Ascending aorta (tissue), 2 donors: ENCODE data around the gene TTLL10. TPM values are rescaled to one million over a fixed set of nuclear protein-coding genes. Genes with fewer than 3 reads are reported as not detected.

ENCODE experiments used
- DNase-seq, 2 donors: peaks; one replicate each; pipeline ENCODE4 v3.0.0-alpha.2; 2019; ENCODE audit warnings: low spot score in 2 of 2
- H3K27ac ChIP-seq, 2 donors: fragments of 200-600 bp; sonication (generic); one replicate each; pipeline ENCODE4 v1.5.1; 2016 to 2017; ENCODE audit warnings: mild to moderate bottlenecking in 1 of 2
- H3K27me3 ChIP-seq: fragments of 200-600 bp; sonication (generic); one replicate; pipeline ENCODE4 v1.5.1; 2017
- H3K36me3 ChIP-seq, 2 donors: fragments of 200-600 bp; sonication (generic); one replicate each; pipeline ENCODE4 v1.5.1; 2016
- H3K4me1 ChIP-seq, 2 donors: fragments of 200-600 bp; sonication (generic); one replicate each; pipeline ENCODE4 v1.5.1; 2016 to 2017; ENCODE audit warnings: mild to moderate bottlenecking in 1 of 2
- H3K4me3 ChIP-seq, 2 donors: fragments of 200-600 bp; sonication (generic); one replicate each; pipeline ENCODE4 v1.5.1; 2016 to 2017; ENCODE audit warnings: mild to moderate bottlenecking in 1 of 2
- H3K9me3 ChIP-seq, 2 donors: fragments of 200-600 bp; sonication (generic); one replicate each; pipeline ENCODE4 v1.5.1; 2016
- CTCF ChIP-seq, 3 experiments: fragments of 200-600 bp in 2 of 3; fragments of 450-650 bp in 1 of 3; sonication (generic) in 2 of 3; IDR thresholded peaks; one replicate each; pipeline ENCODE4 v1.5.1; 2016 to 2019; ENCODE audit warnings: antibody characterized with exemption in 3 of 3, mild to moderate bottlenecking in 1 of 3, moderate library complexity in 1 of 3
- intact Hi-C: fragments of 100-400 bp; cut with DNase I; formaldehyde crosslinking; loops from one replicate; pipeline ENCODE4 v1.15.1; 2023
- total RNA-seq: library from RNA; depleted of rRNA; stranded (reverse); fragments of >200 nt; gene quantifications from one replicate; pipeline ENCODE4 v1.1.0, GENCODE V29; 2016

Gene TTLL10
- total RNA-seq, 1 donor from 2014 or later = not detected

- H3K27ac ChIP-seq = no peak overlapping the region
- TF ChIP-seq CTCF (IDR thresholded peaks at IDR 0.05) = no peak
- intact Hi-C loops = no loop called here
Observed at GRCh38 chr1:1247341-1247913, 73.7 kb downstream of the TTLL10 start.

More at GRCh38 chr1:1247341-1247913, 73.7 kb downstream of the TTLL10 start:
- H3K4me1 ChIP-seq = peaks cover 0 to 3% of the 10 kb centered on the region in 2 donors
- H3K9me3 ChIP-seq = no peaks in the 10 kb centered on the region
- no peak overlapping the region for H3K4me3 ChIP-seq
- H3K27me3 ChIP-seq = no peaks in the 10 kb centered on the region
- H3K36me3 ChIP-seq = peaks cover under 1 to 4% of the 10 kb centered on the region in 2 donors
- DNase-seq = no peak

Other genes starting within 250 kb of the TTLL10 start
- gene SAMD11, start 250.0 kb upstream of the TTLL10 start, total RNA-seq = 9.7 TPM
- gene NOC2L, start 214.6 kb upstream of the TTLL10 start, total RNA-seq = 33.2 TPM
- 16.6 TPM for gene KLHL17, start 213.3 kb upstream of the TTLL10 start, total RNA-seq
- not detected for gene PLEKHN1, start 207.4 kb upstream of the TTLL10 start, total RNA-seq
- not detected for gene PERM1, start 191.8 kb upstream of the TTLL10 start, total RNA-seq
- gene HES4, start 173.8 kb upstream of the TTLL10 start, total RNA-seq = 285 TPM
- 125 TPM for gene ISG15, start 160.4 kb upstream of the TTLL10 start, total RNA-seq
- 109 TPM for gene AGRN, start 153.8 kb upstream of the TTLL10 start, total RNA-seq
- not detected for gene RNF223, start 99.6 kb upstream of the TTLL10 start, total RNA-seq
- 23.7 TPM for gene C1orf159, start 57.8 kb upstream of the TTLL10 start, total RNA-seq
- gene TNFRSF18, start 32.7 kb downstream of the TTLL10 start, total RNA-seq = not detected
- gene TNFRSF4, start 40.3 kb downstream of the TTLL10 start, total RNA-seq = 4.8 TPM
- 223 TPM for gene SDF4, start 58.1 kb downstream of the TTLL10 start, total RNA-seq
- 94.9 TPM for gene B3GALT6, start 58.4 kb downstream of the TTLL10 start, total RNA-seq
- not detected for gene C1QTNF12, start 72.8 kb downstream of the TTLL10 start, total RNA-seq
- 25.2 TPM for gene UBE2J2, start 100.0 kb downstream of the TTLL10 start, total RNA-seq
- 0.32 TPM for gene SCNN1D, start 106.6 kb downstream of the TTLL10 start, total RNA-seq
- gene ACAP3, start 134.1 kb downstream of the TTLL10 start, total RNA-seq = 105 TPM
- gene PUSL1, start 134.7 kb downstream of the TTLL10 start, total RNA-seq = 28.3 TPM
- gene INTS11, start 150.8 kb downstream of the TTLL10 start, total RNA-seq = 214 TPM
- 71.3 TPM for gene CPTP, start 150.9 kb downstream of the TTLL10 start, total RNA-seq
- 2.7 TPM for gene TAS1R3, start 157.4 kb downstream of the TTLL10 start, total RNA-seq
- 66.7 TPM for gene DVL1, start 175.5 kb downstream of the TTLL10 start, total RNA-seq
- 345 TPM for gene MXRA8, start 184.7 kb downstream of the TTLL10 start, total RNA-seq
- 247 TPM for gene AURKAIP1, start 201.3 kb downstream of the TTLL10 start, total RNA-seq
- 150 TPM for gene CCNL2, start 225.5 kb downstream of the TTLL10 start, total RNA-seq
- gene MRPL20, start 233.4 kb downstream of the TTLL10 start, total RNA-seq = 63.4 TPM
- 12.5 TPM for gene ANKRD65, start 247.4 kb downstream of the TTLL10 start, total RNA-seq